Measurements from ENCODE around the gene LHX2. TPM values are rescaled to one million over a fixed set of nuclear protein-coding genes. Genes with fewer than 3 reads are reported as not detected.
A peak's percentile ranks its signal among the peaks of the same experiment; 100 is the strongest.

The LHX2 gene
- total and polyA plus RNA-seq, 9 of the 15 experiments (the other 6 are each of a cell fraction or from before 2014, with no cell fraction given) = 0.07 TPM; not detected in 8

- 0 out of 2 replicates have a peak, but pooled peaks have one; percentile 27 for TF ChIP-seq GABPA (tag; conservative IDR thresholded peaks at IDR 0.05; ENCODE audit: low read depth)
- TF ChIP-seq FIP1L1 (IDR thresholded peaks at IDR 0.05; ENCODE audit: low read depth, low read length, poor library complexity, severe bottlenecking) = no peak
- TF ChIP-seq HNRNPLL (IDR thresholded peaks at IDR 0.05; ENCODE audit: low read depth, low read length, poor library complexity, severe bottlenecking) = peak; percentile 43
- TF ChIP-seq TBP (optimal IDR thresholded peaks at IDR 0.05; ENCODE audit: low read depth, low read length) = no peak
- no peak for TF ChIP-seq HEY1 (CRISPR knock-in tag; IDR thresholded peaks at IDR 0.05; ENCODE audit: borderline replicate concordance)
- TF ChIP-seq MGA (IDR thresholded peaks at IDR 0.05) = peak; percentile 33; the same call in 1 of the 2 replicates
- 0 out of 2 replicates have a peak, but pooled peaks have one; percentile 15 for TF ChIP-seq HNRNPL (IDR thresholded peaks at IDR 0.05; ENCODE audit: low read depth, low read length)
- no peak for TF ChIP-seq SMARCE1 (IDR thresholded peaks at IDR 0.05)
- TF ChIP-seq DACH1 (IDR thresholded peaks at IDR 0.05; ENCODE audit: partially characterized antibody) = no peak
- no peak for TF ChIP-seq TEAD4 (IDR thresholded peaks at IDR 0.05; ENCODE audit: low read length)
- no peak for TF ChIP-seq TEAD4 (CRISPR knock-in tag; IDR thresholded peaks at IDR 0.05; ENCODE audit: borderline replicate concordance)
- peak; percentile 58; the same call in 1 of the 2 replicates for TF ChIP-seq GABPB1 (CRISPR knock-in tag; IDR thresholded peaks at IDR 0.05)
- no peak for TF ChIP-seq ATF7 (IDR thresholded peaks at IDR 0.05)
- no peak for TF ChIP-seq ZSCAN32 (CRISPR knock-in tag; IDR thresholded peaks at IDR 0.05)
Observed at GRCh38 chr9:124011460-124012301, at the start of gene LHX2 (continued).
